Motor neuron (in vitro differentiated cells): ENCODE results near the gene KCNK3. TPM values are rescaled to one million over a fixed set of nuclear protein-coding genes. Genes with fewer than 3 reads are reported as not detected.
"Not testable (repeated sequence)": the region's sequence is repeated elsewhere in the genome, so short reads cannot be mapped to it uniquely, and the experiment has no call there.

ENCODE experiments used
- ATAC-seq, 8 experiments: fragments of 200-7000 bp; cut with Tn5 transposase; replicated peaks in 6 of 8; 2 replicates each; pipeline ENCODE4 v1.8.0; 2021; ENCODE audit warnings: mild to moderate bottlenecking in 8 of 8, moderate library complexity in 8 of 8
- H3K27ac ChIP-seq, 2 donors: fragments of 250-450 bp; sonication (Bioruptor Pico); 2 replicates each; pipeline ENCODE4 v1.9.0; 2021; ENCODE audit warnings: antibody characterized with exemption in 2 of 2, mild to moderate bottlenecking in 2 of 2, moderate library complexity in 1 of 2
- H3K4me1 ChIP-seq, 2 donors: fragments of 250-450 bp; sonication (Bioruptor Pico); replicated peaks in 1 of 2; 2 replicates each; pipeline ENCODE4 v1.6.1; 2021; ENCODE audit warnings: antibody characterized with exemption in 2 of 2, mild to moderate bottlenecking in 2 of 2, moderate library complexity in 1 of 2
- H3K4me3 ChIP-seq, 5 donors: fragments of 250-450 bp; sonication (Bioruptor Pico); 2 replicates each; pipeline ENCODE4 v1.9.0; 2021; ENCODE audit warnings: antibody characterized with exemption in 5 of 5, mild to moderate bottlenecking in 5 of 5, moderate library complexity in 4 of 5
- WGBS, 10 experiments: fragments of 450-650 bp; shearing (Covaris generic); methylation state at CpG; one replicate each; pipeline ENCODE4 v1.0.0; 2022; 5-methylcytosine and 5-hydroxymethylcytosine counted together
- in situ Hi-C, 9 experiments: fragments of 400-800 bp; cut with MboI; loops; one replicate each; pipeline ENCODE4 v1.15.0; 2021; ENCODE audit warnings: low sequenced_read_pairs in 9 of 9, low pct_unique_long_range_greater_than_20kb in 2 of 9; ENCODE audit not compliant: unreplicated experiment in 9 of 9
- total RNA-seq, 8 experiments: library from RNA; unstranded; fragments of 300-600 nt; gene quantifications; 2 replicates each; pipeline versions ENCODE4 v1.2.3 to v1.2.4, GENCODE V29; 2022

Gene KCNK3
- total RNA-seq, 8 experiments from 2014 or later = 0.13 to 15.5 (median 6.9) TPM

DNA sequence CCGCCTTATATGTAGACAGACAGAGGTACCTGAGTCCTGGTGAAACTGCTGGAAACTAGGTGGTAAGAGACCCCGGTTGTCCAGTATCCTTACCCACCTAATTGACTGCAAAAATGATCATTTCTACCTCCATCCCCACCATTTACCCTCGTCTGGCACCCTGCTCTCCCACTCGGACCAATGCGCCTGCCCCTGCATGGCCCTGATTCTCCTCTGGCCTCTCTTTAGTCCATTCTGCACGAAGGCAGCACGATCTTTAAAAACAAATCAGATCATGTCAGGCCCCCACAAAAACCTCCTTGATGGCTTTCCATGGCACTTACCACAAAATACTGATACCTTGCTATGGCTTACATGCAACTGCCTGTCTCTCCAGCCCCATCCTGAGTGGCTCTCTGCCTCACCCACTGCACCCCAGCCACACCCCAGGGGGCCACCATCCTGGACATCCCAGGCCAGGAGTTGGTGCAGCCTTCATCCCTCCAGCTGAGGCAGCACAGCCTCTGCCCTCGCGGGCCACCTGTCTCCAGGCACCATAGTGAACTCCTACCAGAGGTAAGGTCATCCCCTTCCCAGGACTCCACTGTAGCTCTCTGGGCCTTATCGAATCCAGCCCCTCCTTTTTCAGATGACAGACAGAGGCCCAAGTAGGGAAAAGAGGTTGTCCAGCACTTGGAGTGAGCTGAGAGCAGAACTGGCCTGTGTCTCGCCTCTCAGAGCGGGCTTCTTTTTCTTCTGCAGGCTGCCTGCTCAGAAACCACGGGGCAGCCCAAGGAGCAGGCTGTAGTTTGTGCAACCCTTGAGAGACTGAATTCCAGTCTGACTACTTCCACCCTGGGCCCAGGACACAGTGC is 39.1 kb upstream of the KCNK3 start:
- ATAC-seq = no peak
- Histone ChIP-seq H3K27ac (no peak overlapping the region), H3K4me3 (no peak overlapping the region), H3K4me1 (peaks cover 5 to 6% of the 10 kb centered on the region in 2 donors)
- WGBS, 10 experiments = 32 to 100% (median 82%) methylated on average over 1 to 11 of the region's 13 CpGs; no CpG with 5 or more reads in 2 of the 10 experiments
- in situ Hi-C loops = no loop called here

DNA sequence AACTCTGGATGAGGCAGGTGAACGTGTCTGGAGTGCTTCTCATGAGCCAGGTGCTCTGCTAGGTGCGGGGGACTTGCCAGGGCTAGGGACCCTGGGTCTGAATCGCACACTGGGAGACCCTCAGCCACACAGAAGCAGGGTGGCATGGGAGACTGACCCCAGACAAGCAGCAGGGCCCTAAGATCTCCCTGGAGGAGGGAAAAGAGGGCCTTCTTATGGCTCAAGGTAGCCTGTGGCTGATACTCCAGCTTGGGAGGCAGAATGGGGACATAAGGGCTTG is 38.5 kb upstream of the KCNK3 start:
- no peak for ATAC-seq
- peaks cover 5 to 6% of the 10 kb centered on the region in 2 donors for H3K4me1 ChIP-seq
- H3K27ac ChIP-seq = no peak overlapping the region
- no peak overlapping the region for H3K4me3 ChIP-seq
- in situ Hi-C loops = no loop called here
- no CpG with 5 or more reads among the region's 3 CpGs for WGBS, 10 experiments

DNA sequence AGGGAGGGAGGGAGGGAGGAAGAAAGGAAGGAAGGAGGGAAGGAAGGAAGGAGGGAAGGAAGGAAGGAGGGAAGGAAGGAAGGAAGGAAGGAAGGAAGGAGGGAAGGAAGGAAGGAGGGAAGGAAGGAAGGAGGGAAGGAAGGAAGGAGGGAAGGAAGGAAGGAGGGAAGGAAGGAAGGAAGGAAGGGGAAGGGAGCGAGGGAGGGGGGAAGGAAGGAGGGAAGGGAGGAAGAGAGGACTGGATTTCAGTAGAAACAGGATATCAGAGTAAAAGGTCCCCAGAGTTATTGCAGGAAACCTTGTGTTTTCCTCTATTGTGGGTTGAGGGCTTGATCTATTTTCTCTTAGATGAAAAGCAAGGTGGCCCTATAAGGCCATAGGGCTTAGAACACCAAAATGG is 37.4 kb upstream of the KCNK3 start:
- H3K4me1 ChIP-seq, in situ Hi-C loops, H3K4me3 ChIP-seq, ATAC-seq, H3K27ac ChIP-seq: not testable (repeated sequence)
- no CpG with 5 or more reads among the region's 1 CpG for WGBS, 10 experiments

DNA sequence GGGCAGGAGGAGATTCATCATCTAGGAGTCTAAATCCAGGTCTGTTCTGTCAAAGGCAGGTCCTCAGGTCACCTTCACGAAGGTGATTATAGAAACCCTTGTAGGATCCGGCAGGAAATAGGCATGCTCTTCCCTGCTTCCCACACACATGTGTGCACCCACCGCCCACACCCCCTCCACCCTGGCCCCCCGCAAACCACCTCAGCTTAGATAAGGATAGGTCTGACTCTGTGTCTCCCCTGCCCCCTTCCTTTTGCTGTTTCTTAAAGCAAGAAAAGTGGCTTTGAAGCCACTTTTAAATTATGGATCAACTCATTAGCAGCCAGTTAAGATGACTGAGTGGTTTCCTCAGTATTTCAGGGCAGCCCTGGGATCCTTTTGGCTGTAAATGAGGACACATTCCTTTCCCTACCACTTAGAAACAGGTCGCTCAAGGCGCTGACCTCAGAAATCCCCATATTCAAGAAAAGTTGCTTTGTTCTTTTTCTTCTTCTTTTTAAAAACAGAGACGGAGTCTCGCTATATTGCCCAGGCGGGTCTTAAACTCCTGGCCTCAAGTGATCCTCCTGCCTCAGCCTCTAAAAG is 36.8 kb upstream of the KCNK3 start:
- no peak for ATAC-seq
- 0 to 91% (median 73%) methylated on average over 1 to 5 of the region's 9 CpGs; no CpG with 5 or more reads in 2 of the 10 experiments for WGBS, 10 experiments

DNA sequence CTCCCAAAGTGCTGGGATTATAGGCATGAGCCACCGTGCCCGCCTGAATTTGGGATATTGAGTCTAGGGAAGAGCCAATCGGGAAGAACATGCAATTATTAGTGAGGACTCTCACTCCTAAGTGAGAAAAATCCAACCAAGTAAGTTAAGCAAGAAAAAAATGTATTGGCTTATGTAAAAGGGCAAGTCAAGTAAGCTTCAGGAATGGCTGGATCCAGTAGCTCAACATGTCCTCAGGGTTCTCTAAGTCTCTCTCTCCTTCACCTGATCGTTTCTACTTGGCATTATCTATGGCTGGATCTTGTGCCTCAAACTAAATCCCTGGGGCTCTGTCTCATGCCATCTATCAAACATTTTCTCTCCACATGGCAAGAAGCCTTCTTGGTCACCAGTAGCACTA is 35.3 kb upstream of the KCNK3 start:
- no peak overlapping the region for H3K27ac ChIP-seq
- no peak for ATAC-seq
- H3K4me3 ChIP-seq = no peak overlapping the region
- 0 to 97% (median 38%) methylated on average over 1 to 4 of the region's 4 CpGs; no CpG with 5 or more reads in 2 of the 10 experiments for whole genome bisulfite sequencing, 10 experiments
- in situ Hi-C loops = no loop called here
- H3K4me1 ChIP-seq = peaks cover 5% of the 10 kb centered on the region in 2 donors

More for the DNA sequence above, 36.8 kb upstream of the KCNK3 start:
- Histone ChIP-seq H3K27ac (no peak overlapping the region), H3K4me1 (peaks cover 5 to 6% of the 10 kb centered on the region in 2 donors), H3K4me3 (no peak overlapping the region)
- in situ Hi-C loops = no loop called here

DNA sequence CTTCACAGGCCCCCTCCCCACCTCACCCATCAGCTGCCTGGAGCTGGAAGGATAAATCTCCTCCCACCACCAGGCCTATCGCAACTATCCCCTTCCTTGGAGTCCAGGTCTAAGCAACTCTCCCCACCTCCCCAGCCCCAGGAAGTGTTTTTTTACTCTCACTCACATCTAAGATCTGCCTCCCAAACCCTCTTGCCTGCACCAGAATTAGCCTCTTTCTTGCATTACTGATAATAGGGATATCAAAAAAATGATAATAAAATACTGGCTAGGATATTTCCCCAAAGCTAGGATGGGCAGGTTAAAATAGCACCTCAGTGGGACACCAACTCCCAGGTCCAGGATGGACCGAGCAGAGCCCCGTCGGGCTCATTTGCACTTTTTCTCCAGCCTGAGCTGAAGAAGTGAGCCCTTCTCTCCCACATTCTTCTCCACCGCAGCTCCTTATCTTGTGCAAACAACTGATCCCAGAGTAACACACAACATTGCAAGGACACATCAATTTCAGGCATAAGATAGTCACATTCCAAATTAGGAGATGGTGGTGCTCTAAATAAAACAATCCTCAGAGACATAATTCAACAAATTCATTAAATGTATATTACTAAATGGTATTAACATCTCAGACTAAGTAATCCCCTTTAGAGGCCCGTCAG is 33.7 kb upstream of the KCNK3 start:
- in situ Hi-C loops = no loop called here
- H3K27ac ChIP-seq = no peak overlapping the region
- WGBS, 10 experiments = 17 to 100% (median 71%) methylated on average over 1 to 6 of the region's 6 CpGs; no CpG with 5 or more reads in 2 of the 10 experiments

DNA sequence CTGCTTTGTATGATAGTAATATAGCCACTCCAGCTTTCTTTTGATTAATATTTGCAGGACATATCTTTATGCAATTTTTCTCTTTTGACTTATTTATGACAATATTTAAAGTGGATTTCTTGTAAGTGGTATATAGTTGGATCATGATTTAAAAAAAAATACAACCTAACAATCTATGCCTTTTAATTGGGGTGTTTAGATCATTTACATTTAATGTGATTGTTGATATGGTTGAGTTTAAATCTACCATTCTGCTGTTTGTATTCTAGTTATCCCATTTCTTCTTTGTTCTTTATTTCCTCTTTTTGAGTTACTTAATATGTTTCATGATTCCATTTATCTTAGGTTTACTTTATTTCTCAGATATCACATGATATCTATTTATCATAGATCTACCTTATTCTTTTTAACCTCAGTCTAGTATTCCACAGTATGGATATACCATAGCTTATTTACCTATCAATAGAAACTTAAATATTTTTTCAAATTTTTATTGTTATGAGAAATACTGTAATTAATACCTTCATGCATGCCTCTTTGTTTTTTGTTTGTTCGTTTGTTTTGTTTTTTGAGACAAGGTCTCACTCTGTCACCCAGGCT is 32.1 kb upstream of the KCNK3 start:
- no peaks in the 10 kb centered on the region for H3K4me1 ChIP-seq
- no peak for ATAC-seq
- WGBS, 10 experiments = 0 to 100% (median 44%) methylated on average over 1 of the region's 1 CpG
- in situ Hi-C loops = no loop called here
- H3K27ac ChIP-seq = no peak overlapping the region
- H3K4me3 ChIP-seq = no peak overlapping the region

More for the DNA sequence above, 33.7 kb upstream of the KCNK3 start:
- no peak for ATAC-seq
- Histone ChIP-seq H3K4me3 (no peak overlapping the region), H3K4me1 (no peaks in the 10 kb centered on the region)

DNA sequence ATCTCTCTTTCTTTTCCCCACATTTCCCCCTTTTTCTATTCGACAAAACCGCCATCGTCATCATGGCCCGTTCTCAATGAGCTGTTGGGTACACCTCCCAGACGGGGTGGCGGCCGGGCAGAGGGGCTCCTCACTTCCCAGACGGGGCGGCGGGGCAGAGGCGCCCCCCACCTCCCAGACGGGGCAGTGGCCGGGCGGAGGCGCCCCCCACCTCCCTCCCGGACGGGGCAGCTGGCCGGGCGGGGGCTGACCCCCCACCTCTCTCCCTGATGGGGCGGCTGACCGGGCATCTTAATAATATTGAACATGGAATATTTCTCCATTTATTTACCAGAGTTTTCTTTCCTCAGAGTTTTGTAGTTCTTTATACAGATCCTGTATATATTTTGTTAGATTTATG is 27.2 kb upstream of the KCNK3 start:
- H3K27ac ChIP-seq, H3K4me3 ChIP-seq, in situ Hi-C loops, H3K4me1 ChIP-seq, ATAC-seq: not testable (repeated sequence)
- WGBS, 10 experiments = 94% methylated on average over 2 of the region's 21 CpGs; no CpG with 5 or more reads in 9 of the 10 experiments

DNA sequence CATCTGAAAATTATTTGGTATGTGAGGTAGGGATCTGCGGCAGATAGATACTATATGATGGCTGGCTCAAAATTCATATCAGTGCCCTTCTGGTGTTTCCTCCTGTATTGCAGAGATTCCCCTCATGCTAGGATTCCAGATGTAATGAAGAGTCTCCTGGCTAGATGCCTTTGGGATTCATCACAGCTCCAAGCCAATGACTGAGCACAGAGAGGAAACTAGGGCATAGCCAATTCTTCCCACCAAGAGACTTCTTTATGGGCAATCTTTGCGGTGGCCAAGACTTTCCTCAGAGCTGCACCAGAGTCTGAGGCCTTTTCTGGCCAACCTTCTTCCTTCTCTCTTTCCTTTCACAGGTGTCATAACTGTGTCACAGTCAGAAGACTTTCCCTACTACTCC is 25.9 kb upstream of the KCNK3 start:
- ATAC-seq = no peak
- WGBS, 10 experiments = 0 to 92% (median 65%) methylated on average over 1 to 2 of the region's 2 CpGs; no CpG with 5 or more reads in 2 of the 10 experiments

DNA sequence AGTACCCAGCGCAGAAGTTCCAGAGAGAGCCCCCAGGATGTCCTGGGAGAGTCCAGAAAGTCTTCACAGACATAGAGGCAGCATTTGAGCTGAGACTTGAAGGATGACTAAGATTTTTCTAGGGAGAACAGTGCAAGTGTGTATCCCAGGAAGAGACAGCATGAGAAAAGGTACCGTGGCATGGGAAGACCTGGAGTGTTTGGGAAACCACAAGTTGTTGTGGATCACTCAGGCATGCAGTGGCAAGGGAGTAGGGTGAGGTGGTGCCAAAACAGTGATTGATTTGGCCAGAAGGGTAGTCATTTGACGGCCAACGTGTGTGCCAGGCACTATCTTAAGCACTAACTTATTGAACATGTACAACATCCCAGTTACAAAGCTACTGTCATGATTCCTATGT is 24.5 kb upstream of the KCNK3 start:
- Histone ChIP-seq H3K4me1 (no peaks in the 10 kb centered on the region), H3K4me3 (no peak overlapping the region), H3K27ac (no peak overlapping the region)
- WGBS, 10 experiments = 60 to 100% (median 85%) methylated on average over 1 to 4 of the region's 4 CpGs; no CpG with 5 or more reads in 3 of the 10 experiments
- in situ Hi-C loops = no loop called here
- ATAC-seq = no peak

More for the DNA sequence above, 25.9 kb upstream of the KCNK3 start:
- H3K27ac ChIP-seq = no peak overlapping the region
- no peak overlapping the region for H3K4me3 ChIP-seq
- in situ Hi-C loops = no loop called here
- no peaks in the 10 kb centered on the region for H3K4me1 ChIP-seq

DNA sequence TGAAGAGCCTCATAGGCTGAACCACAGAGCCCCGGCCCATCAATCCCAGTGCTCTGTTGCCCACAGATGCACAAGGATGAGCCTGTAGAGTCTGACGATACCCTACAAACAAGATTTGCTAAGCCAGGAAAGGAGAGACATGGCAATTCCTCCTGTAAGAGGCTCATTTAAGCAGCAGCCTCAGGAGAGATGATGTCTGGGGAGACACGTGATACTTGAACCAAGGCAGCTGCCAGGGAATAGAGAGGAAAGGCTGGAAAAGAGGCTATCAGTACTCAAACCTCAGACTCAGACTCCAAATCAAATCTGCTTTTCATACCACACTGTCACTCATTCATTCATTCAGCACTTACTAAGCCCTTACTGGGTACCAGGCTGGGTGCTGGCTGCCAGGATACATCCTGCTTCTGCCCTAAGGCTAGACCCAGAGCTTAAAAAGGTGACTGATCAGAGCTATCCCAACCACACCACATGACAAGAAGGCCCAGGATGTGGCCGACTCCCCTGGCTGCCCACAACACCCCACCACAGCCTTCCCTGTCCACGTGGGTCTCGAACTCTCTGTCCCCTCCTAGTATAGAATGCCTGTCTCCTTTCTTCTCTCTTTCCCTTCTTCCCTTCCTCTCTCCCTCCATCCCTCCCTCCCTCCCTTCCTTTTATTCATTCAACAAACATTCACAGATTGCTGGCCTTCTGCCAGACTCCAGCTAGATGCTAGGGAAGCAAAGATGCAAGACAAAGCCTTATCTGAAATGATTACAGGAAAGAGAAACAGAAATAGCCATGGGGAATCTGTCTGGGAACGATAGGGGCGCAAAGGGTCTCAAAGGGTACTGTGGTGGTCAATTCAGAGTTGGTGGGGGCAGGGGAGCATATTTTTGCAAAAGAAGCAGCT is 23.4 kb upstream of the KCNK3 start:
- Histone ChIP-seq H3K27ac (no peak overlapping the region), H3K4me1 (no peaks in the 10 kb centered on the region), H3K4me3 (no peak overlapping the region)
- WGBS, 10 experiments = 53 to 100% (median 63%) methylated on average over 1 to 6 of the region's 8 CpGs; no CpG with 5 or more reads in 1 of the 10 experiments
- no peak for ATAC-seq
- in situ Hi-C loops = no loop called here

DNA sequence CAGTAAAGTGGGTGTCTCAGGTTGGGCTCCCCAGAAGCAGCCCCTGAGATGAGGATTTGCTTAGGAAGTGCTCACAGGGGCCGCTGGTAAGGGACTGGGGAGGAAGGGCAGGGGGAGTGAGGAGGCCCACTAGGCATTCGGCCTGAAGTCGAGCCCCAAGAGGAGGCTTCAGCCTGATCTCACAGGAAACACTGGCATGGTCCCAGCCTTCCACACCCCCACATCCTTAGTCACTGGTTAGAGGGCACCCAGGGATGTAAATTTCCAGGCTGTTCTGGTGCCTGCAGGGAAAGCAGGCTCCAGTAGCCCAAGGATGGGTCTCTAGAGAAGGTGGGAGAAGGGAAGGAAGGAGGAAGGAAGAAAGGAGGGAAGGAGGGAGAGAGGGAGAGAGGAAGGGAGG is 22.4 kb upstream of the KCNK3 start:
- no peak overlapping the region for H3K27ac ChIP-seq
- no peaks in the 10 kb centered on the region for H3K4me1 ChIP-seq
- in situ Hi-C loops = no loop called here
- WGBS, 10 experiments = 0 to 20% (median 0%) methylated on average over 1 to 2 of the region's 3 CpGs; no CpG with 5 or more reads in 7 of the 10 experiments
- no peak for ATAC-seq
- no peak overlapping the region for H3K4me3 ChIP-seq
